Measurements from ENCODE around the gene INPP5B.

GRCh38 chr1:37987679-37988078 lies 40.8 kb upstream of the INPP5B start:
- TF ChIP-seq CTCF (IDR thresholded peaks at IDR 0.05): no peak
- TF ChIP-seq POLR2AphosphoS5 (IDR thresholded peaks at IDR 0.05): no peak
- no peak for TF ChIP-seq POLR2A (IDR thresholded peaks at IDR 0.05)
- no peak for TF ChIP-seq EP300 (IDR thresholded peaks at IDR 0.05)

All from upper lobe of left lung (tissue), 4 donors.